HepG2 (cell line): ENCODE measurements around the gene NAGA. TPM values are rescaled to one million over a fixed set of nuclear protein-coding genes. Genes with fewer than 3 reads are reported as not detected.

Experiments used
- ATAC-seq: fragments of 200-7000 bp; cut with Tn5 transposase; 3 replicates; pipeline ENCODE4 v1.9.1; 2020; ENCODE audit warnings: mild to moderate bottlenecking, moderate library complexity
- BruUV-seq: library from RNA; stranded (reverse); fragments of 400-500 nt; replicated peaks from 2 replicates; lab custom pipeline; 2021; lab: Mats Ljungman, UMichigan
- CTCF ChIA-PET: fragments of 300-600 bp; formaldehyde crosslinking; extraction: SDS; loops from one replicate; lab custom pipeline; 2021; ENCODE audit warnings: low total read pairs, inconsistent platforms, low intra/inter-chr PET ratio; lab: Yijun Ruan, JAX
- POLR2A ChIA-PET: fragments of 350-600 bp; sonication (Branson Sonifier 250); formaldehyde crosslinking; loops from one replicate; lab custom pipeline; 2020; ENCODE audit warnings: antibody characterized with exemption, inconsistent platforms; lab: Yijun Ruan, JAX
- DNase-seq: peaks from one replicate; pipeline ENCODE4 v3.0.0-alpha.2; 2015; ENCODE audit warnings: low spot score
- FAIRE-seq: peaks from 3 replicates; lab custom pipeline; 2011; peaks lifted over from hg19 to GRCh38; lab: Jason Lieb, UNC
- H2AFZ ChIP-seq: one replicate; pipeline ENCODE4 v1.6.1; 2011; ENCODE audit warnings: low read length, inconsistent platforms
- H3K27ac ChIP-seq: fragments of 300-600 bp; 3 replicates; pipeline ENCODE4 v1.8.0; 2011; ENCODE audit warnings: mixed run types, mild to moderate bottlenecking, mixed read lengths, low read length, inconsistent platforms; ENCODE audit not compliant: insufficient read depth; ENCODE audit errors: extremely low read length
- H3K27me3 ChIP-seq, 2 experiments: fragments of 200-600 bp in 1 of 2; 2 replicates in 1 of 2; 3 replicates in 1 of 2; pipeline versions ENCODE4 v1.6.0 to v1.8.0; 2011; ENCODE audit warnings: low read length in 2 of 2, mild to moderate bottlenecking in 2 of 2, moderate library complexity in 2 of 2, inconsistent platforms in 1 of 2; ENCODE audit not compliant: insufficient read depth in 2 of 2, control insufficient read depth in 1 of 2
- H3K36me3 ChIP-seq, 2 experiments: fragments of 200-600 bp in 1 of 2; replicated peaks in 1 of 2; 2 replicates in 1 of 2; 3 replicates in 1 of 2; pipeline versions ENCODE4 v1.5.1 to v1.8.0; 2011; ENCODE audit warnings: low read length in 2 of 2, inconsistent platforms in 1 of 2; ENCODE audit not compliant: insufficient read depth in 2 of 2, control insufficient read depth in 1 of 2
- H3K4me1 ChIP-seq: 2 replicates; pipeline ENCODE4 v1.5.1; 2012; ENCODE audit warnings: low read length, inconsistent platforms; ENCODE audit not compliant: insufficient read depth
- H3K4me2 ChIP-seq: 2 replicates; pipeline ENCODE4 v1.6.0; 2011; ENCODE audit warnings: low read depth, low read length, inconsistent platforms
- H3K4me3 ChIP-seq, 3 experiments: fragments of 200-600 bp in 1 of 3; sonication (generic), shearing (Covaris generic) in 1 of 3; replicated peaks in 1 of 3; 2 replicates each; pipeline ENCODE4 v1.5.1; 2011 to 2016; ENCODE audit warnings: low read length in 3 of 3, inconsistent platforms in 2 of 3, low read depth in 2 of 3, mild to moderate bottlenecking in 2 of 3, control low read depth in 1 of 3, mixed read lengths in 1 of 3; ENCODE audit not compliant: insufficient read depth in 1 of 3
- H3K79me2 ChIP-seq: one replicate; pipeline ENCODE4 v1.6.1; 2011; ENCODE audit warnings: low read length, inconsistent platforms; ENCODE audit not compliant: insufficient read depth
- H3K9ac ChIP-seq: 2 replicates; pipeline ENCODE4 v1.6.0; 2011; ENCODE audit warnings: mild to moderate bottlenecking, low read depth, low read length, inconsistent platforms; ENCODE audit not compliant: insufficient read depth
- H3K9me3 ChIP-seq: 2 replicates; pipeline ENCODE4 v1.5.1; 2012; ENCODE audit warnings: mild to moderate bottlenecking, low read length
- H4K20me1 ChIP-seq: 2 replicates; pipeline ENCODE4 v1.6.0; 2011; ENCODE audit warnings: inconsistent platforms, mild to moderate bottlenecking, low read length, moderate library complexity; ENCODE audit not compliant: insufficient read depth
- DNMT1 ChIP-seq: sonication (generic); formaldehyde crosslinking; IDR thresholded peaks from 2 replicates; pipeline ENCODE4 v1.5.1; 2020; ENCODE audit warnings: mild to moderate bottlenecking, missing genetic modification reagents
- FOXA3 ChIP-seq: IDR thresholded peaks from 2 replicates; pipeline ENCODE4 v1.6.1; 2016; ENCODE audit warnings: missing genetic modification reagents, missing compliant biosample characterization
- FOXP1 ChIP-seq, 2 experiments: fragments of 450-650 bp in 1 of 2; IDR thresholded peaks; 2 replicates each; pipeline ENCODE4 v1.6.1; 2017 to 2018; ENCODE audit warnings: antibody characterized with exemption in 1 of 2
- GFI1 ChIP-seq: sonication (generic); formaldehyde crosslinking; IDR thresholded peaks from 2 replicates; pipeline ENCODE4 v1.5.0; 2020; ENCODE audit warnings: missing genetic modification reagents, mild to moderate bottlenecking, borderline replicate concordance
- KDM4B ChIP-seq: sonication (generic); formaldehyde crosslinking; IDR thresholded peaks from 2 replicates; pipeline ENCODE4 v1.4.0; 2020; ENCODE audit warnings: missing genetic modification reagents
- KLF15 ChIP-seq: sonication (generic); formaldehyde crosslinking; IDR thresholded peaks from 2 replicates; pipeline ENCODE4 v1.8.1; 2023; ENCODE audit warnings: borderline replicate concordance, mild to moderate bottlenecking, inconsistent platforms, missing genetic modification reagents, mixed read lengths
- NFRKB ChIP-seq: fragments of 450-650 bp; IDR thresholded peaks from 2 replicates; pipeline ENCODE4 v1.6.1; 2017
- RFX1 ChIP-seq: fragments of 450-650 bp; IDR thresholded peaks from 2 replicates; pipeline ENCODE4 v1.6.1; 2017
- SMAD1 ChIP-seq: sonication (generic); formaldehyde crosslinking; IDR thresholded peaks from 2 replicates; pipeline ENCODE4 v1.4.0; 2020; ENCODE audit warnings: missing genetic modification reagents, low read depth, mild to moderate bottlenecking, borderline replicate concordance
- ZC3H13 ChIP-seq: sonication (generic); formaldehyde crosslinking; IDR thresholded peaks from 2 replicates; pipeline ENCODE4 v1.8.1; 2023; ENCODE audit warnings: mild to moderate bottlenecking, missing genetic modification reagents, moderate library complexity
- ZNF253 ChIP-seq: sonication (generic); formaldehyde crosslinking; IDR thresholded peaks from 2 replicates; pipeline ENCODE4 v1.8.0; 2022; ENCODE audit warnings: mild to moderate bottlenecking, missing genetic modification reagents, borderline replicate concordance
- ZNF83 ChIP-seq: sonication (generic); formaldehyde crosslinking; IDR thresholded peaks from 2 replicates; pipeline ENCODE4 v1.4.0; 2020; ENCODE audit warnings: missing genetic modification reagents, mild to moderate bottlenecking, borderline replicate concordance
- WGBS: methylation state at CpG from one replicate; pipeline ENCODE4 v1.1.6; 2017; ENCODE audit warnings: low lambda C conversion rate; 5-methylcytosine and 5-hydroxymethylcytosine counted together
- in situ Hi-C: cut with HindIII; loops from 2 replicates; pipeline ENCODE4 v1.10.0; 2017; ENCODE audit warnings: low pct_unique_long_range_greater_than_20kb; ENCODE audit not compliant: extremely low pct_ligation_motif_present
- intact Hi-C: fragments of 100-400 bp; cut with micrococcal nuclease; formaldehyde crosslinking; loops from one replicate; pipeline ENCODE4 v1.10.0; 2022; ENCODE audit not compliant: unreplicated experiment
- polyA plus RNA-seq, 8 experiments: library from polyadenylated mRNA; depleted of rRNA in 3 of 8; stranded (reverse) in 7 of 8; unstranded in 1 of 8; fragments of >200 nt; fragmentation: Illumina TruSeq in 4 of 8; extraction: Trizol in 4 of 8; gene quantifications; 2 replicates each; pipeline versions ENCODE4 v1.2.1 to v1.2.3, GENCODE V29; 2011 to 2016; ENCODE audit warnings: low read depth in 4 of 8, missing spikeins in 1 of 8, mixed read lengths in 1 of 8; ENCODE audit not compliant: insufficient read depth in 1 of 8
- total RNA-seq, 5 experiments: library from RNA; depleted of rRNA; stranded (reverse); fragments of >200 nt; fragmentation: Illumina TruSeq; extraction: Trizol; gene quantifications; 2 replicates each; pipeline ENCODE4 v1.2.3, GENCODE V29; 2016; ENCODE audit warnings: low read depth in 1 of 5
- TF ChIP-seq, protein P1 (sequence below): sonication (generic); formaldehyde crosslinking; IDR thresholded peaks from 2 replicates; pipeline ENCODE4 v1.9.0; 2022; ENCODE audit warnings: low read depth, missing genetic modification reagents
- TF ChIP-seq, protein P2 (sequence below): sonication (generic); formaldehyde crosslinking; IDR thresholded peaks from 2 replicates; pipeline ENCODE4 v1.4.0; 2020; ENCODE audit warnings: missing genetic modification reagents
- TF ChIP-seq, protein P3 (sequence below): sonication (generic); formaldehyde crosslinking; IDR thresholded peaks from 2 replicates; pipeline ENCODE4 v1.4.0; 2020; ENCODE audit warnings: missing genetic modification reagents
- TF ChIP-seq, protein P4 (sequence below): sonication (generic); formaldehyde crosslinking; IDR thresholded peaks from 2 replicates; pipeline ENCODE4 v1.5.0; 2020; ENCODE audit warnings: missing genetic modification reagents

Gene NAGA
- total and polyA plus RNA-seq, 2 of the 13 experiments (the other 11 are each of a cell fraction or from before 2014, with no cell fraction given): 15.1 to 23.4 TPM

DNA sequence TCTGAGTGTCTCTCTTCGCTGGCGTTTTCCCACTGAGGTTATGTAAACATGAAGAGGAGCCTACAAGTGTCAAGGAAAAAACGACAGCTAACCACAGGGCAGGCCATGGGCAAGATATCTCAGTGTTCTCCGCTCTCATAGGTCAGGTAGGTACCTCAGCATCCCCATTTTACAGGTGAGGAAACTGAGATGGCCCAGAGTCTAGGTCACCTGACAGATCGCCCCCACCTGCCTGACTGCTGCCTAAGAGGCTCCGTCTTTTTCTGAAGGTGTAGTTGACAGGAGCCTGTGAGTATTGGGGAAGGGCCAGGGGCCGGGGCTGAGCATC lies 20.8 kb upstream of the NAGA start (continued):
- TF ChIP-seq, protein P1, sequence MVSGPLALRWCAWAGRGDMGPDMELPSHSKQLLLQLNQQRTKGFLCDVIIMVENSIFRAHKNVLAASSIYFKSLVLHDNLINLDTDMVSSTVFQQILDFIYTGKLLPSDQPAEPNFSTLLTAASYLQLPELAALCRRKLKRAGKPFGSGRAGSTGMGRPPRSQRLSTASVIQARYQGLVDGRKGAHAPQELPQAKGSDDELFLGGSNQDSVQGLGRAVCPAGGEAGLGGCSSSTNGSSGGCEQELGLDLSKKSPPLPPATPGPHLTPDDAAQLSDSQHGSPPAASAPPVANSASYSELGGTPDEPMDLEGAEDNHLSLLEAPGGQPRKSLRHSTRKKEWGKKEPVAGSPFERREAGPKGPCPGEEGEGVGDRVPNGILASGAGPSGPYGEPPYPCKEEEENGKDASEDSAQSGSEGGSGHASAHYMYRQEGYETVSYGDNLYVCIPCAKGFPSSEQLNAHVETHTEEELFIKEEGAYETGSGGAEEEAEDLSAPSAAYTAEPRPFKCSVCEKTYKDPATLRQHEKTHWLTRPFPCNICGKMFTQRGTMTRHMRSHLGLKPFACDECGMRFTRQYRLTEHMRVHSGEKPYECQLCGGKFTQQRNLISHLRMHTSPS (CRISPR knock-in tag): no peak
- no peak for TF ChIP-seq FOXP1 (IDR thresholded peaks at IDR 0.05)
- no peak for TF ChIP-seq FOXP1 (CRISPR knock-in tag; IDR thresholded peaks at IDR 0.05)
- TF ChIP-seq RFX1: no peak
- TF ChIP-seq, protein P2, sequence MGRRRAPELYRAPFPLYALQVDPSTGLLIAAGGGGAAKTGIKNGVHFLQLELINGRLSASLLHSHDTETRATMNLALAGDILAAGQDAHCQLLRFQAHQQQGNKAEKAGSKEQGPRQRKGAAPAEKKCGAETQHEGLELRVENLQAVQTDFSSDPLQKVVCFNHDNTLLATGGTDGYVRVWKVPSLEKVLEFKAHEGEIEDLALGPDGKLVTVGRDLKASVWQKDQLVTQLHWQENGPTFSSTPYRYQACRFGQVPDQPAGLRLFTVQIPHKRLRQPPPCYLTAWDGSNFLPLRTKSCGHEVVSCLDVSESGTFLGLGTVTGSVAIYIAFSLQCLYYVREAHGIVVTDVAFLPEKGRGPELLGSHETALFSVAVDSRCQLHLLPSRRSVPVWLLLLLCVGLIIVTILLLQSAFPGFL (CRISPR knock-in tag): no peak
- no peak for TF ChIP-seq KDM4B (CRISPR knock-in tag)
- TF ChIP-seq FOXA3 (CRISPR knock-in tag): peak; percentile 37; the same call in 1 of the 2 replicates
- TF ChIP-seq DNMT1 (CRISPR knock-in tag): no peak
- TF ChIP-seq, all 625 proteins: peak for 8

DNA sequence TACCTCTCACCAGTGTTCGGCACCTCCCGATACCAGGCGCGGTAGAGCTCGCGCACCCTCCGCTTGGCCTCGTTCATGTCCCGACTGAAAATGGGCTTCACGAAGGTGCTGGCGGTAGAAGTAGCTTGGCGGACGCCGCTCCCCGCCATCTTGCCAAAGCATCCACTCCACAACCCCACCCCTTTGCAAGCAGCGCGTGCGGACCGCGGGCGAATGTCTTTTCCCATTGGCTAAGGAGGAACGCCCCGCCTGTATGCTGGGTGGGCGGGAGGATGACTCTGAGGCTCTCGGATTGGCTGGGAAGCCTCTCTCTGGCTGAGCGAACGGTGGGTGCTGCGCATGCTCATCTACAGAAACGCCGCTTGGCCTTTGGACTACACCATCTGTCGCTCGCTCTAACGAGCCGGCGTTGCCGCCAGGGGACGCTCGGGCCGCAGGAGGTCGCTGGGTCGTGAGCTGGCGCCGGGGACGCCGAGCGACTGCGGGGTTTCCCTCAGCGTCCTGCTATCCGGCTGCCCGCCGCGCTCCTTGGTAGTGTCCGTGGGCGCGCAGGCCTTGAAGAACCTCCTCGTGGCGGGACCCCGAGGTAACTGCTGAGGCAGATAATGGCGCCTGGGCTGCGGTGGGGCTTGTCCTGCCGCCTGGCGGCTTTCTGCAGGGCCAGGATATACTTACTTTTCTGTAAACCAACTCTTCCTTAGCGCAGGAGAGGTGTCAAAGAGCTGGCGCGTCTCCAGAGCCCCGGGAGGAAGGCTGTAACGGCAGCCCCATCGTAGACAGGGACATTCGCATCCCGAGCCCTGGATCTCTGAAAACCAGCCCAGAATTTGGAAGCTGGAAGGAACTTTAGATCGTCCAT lies 20.2 kb upstream of the NAGA start, which contains the start of gene NDUFA6:
TSS of gene NDUFA6 (minus strand) at position 177 of the 859 bp plus-strand sequence. CDS start at position 149, 28 bp downstream.
- Histone ChIP-seq H3K4me3 (peak within 1 kb of the TSS; percentile 84 to 98 (median 91)), H3K27ac (peak within 1 kb of the TSS; percentile 99), H3K9ac (peak within 1 kb of the TSS; percentile 98), H3K79me2 (peaks cover 17% of the 10 kb centered on the region), H3K4me2 (peak within 1 kb of the TSS; percentile 86), H3K9me3 (no peaks in the 10 kb centered on the region), H3K27me3 (no peaks in the 10 kb centered on the region), H3K4me1 (peaks cover 23% of the 10 kb centered on the region), H2AFZ (no peak within 1 kb of the TSS), H3K36me3 (peaks cover 8 to 13% of the 10 kb centered on the region in 2 experiments), H4K20me1 (no peaks in the 10 kb centered on the region)
- BruUV-seq: no TSS peak
- ATAC-seq: peak; percentile 95
- ChIA-PET CTCF (interaction anchor here (0.7 to 3.4 kb wide), 3 partner anchors 11 to 347 kb away, joined by 3 to 35 read pairs (median 3); partner anchors contain the start of gene SMDT1), POLR2A (interaction anchor here (0.6 to 4.3 kb wide), 17 partner anchors 11 to 346 kb away, joined by 3 to 89 read pairs (median 4); partner anchors contain the start of genes CCDC134, CENPM, NAGA and SMDT1)
- WGBS: 2% methylated on average over 18 of the region's 71 CpGs
- intact Hi-C loops: loop anchor here (1.0 kb wide), 2 partner anchors 11 to 22 kb away; no protein-coding TSS in a partner anchor
- peak; percentile 97 for DNase-seq
- in situ Hi-C loops: no loop called here
- peak; percentile 88 for FAIRE-seq
- TF ChIP-seq, protein P3, sequence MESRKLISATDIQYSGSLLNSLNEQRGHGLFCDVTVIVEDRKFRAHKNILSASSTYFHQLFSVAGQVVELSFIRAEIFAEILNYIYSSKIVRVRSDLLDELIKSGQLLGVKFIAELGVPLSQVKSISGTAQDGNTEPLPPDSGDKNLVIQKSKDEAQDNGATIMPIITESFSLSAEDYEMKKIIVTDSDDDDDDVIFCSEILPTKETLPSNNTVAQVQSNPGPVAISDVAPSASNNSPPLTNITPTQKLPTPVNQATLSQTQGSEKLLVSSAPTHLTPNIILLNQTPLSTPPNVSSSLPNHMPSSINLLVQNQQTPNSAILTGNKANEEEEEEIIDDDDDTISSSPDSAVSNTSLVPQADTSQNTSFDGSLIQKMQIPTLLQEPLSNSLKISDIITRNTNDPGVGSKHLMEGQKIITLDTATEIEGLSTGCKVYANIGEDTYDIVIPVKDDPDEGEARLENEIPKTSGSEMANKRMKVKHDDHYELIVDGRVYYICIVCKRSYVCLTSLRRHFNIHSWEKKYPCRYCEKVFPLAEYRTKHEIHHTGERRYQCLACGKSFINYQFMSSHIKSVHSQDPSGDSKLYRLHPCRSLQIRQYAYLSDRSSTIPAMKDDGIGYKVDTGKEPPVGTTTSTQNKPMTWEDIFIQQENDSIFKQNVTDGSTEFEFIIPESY: 0 out of 2 replicates have a peak, but pooled peaks have one; percentile 26
- TF ChIP-seq GFI1 (CRISPR knock-in tag) (peak; percentile 23; the same call in 1 of the 2 replicates), ZNF83 (0 out of 2 replicates have a peak, but pooled peaks have one; percentile 90), ZNF253 (CRISPR knock-in tag) (no peak), KLF15 (0 out of 2 replicates have a peak, but pooled peaks have one; percentile 56), ZC3H13 (peak; percentile 72), NFRKB (no peak), SMAD1 (CRISPR knock-in tag) (peak; percentile 87; the same call in 1 of the 2 replicates)
- TF ChIP-seq, protein P4, sequence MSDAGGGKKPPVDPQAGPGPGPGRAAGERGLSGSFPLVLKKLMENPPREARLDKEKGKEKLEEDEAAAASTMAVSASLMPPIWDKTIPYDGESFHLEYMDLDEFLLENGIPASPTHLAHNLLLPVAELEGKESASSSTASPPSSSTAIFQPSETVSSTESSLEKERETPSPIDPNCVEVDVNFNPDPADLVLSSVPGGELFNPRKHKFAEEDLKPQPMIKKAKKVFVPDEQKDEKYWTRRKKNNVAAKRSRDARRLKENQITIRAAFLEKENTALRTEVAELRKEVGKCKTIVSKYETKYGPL (CRISPR knock-in tag): peak; percentile 51; the same call in 1 of the 2 replicates
